Thoracic aorta (tissue), 2 donors: ENCODE measurements around the gene FHIT. TPM values are rescaled to one million over a fixed set of nuclear protein-coding genes. Genes with fewer than 3 reads are reported as not detected.

Experiments
- ATAC-seq: fragments of 150-250 bp; one replicate; pipeline ENCODE4 v1.8.0; 2017; ENCODE audit warnings: low read depth; ENCODE audit not compliant: insufficient number of reproducible peaks, low FRiP score
- DNase-seq: peaks from one replicate; pipeline ENCODE4 v3.0.0-alpha.2; 2020; ENCODE audit warnings: low spot score
- H3K27ac ChIP-seq, 2 donors: fragments of 200-600 bp; sonication (generic); 1 replicate in 1 of 2; 2 replicates in 1 of 2; pipeline ENCODE4 v1.5.1; 2016; ENCODE audit warnings: mild to moderate bottlenecking in 2 of 2, moderate library complexity in 2 of 2
- H3K27me3 ChIP-seq: fragments of 200-600 bp; sonication (generic); replicated peaks from 2 replicates; pipeline ENCODE4 v1.6.0; 2016; ENCODE audit warnings: mild to moderate bottlenecking; ENCODE audit not compliant: insufficient read depth
- H3K36me3 ChIP-seq: fragments of 200-600 bp; sonication (generic); one replicate; pipeline ENCODE4 v1.5.1; 2016
- H3K4me1 ChIP-seq, 2 donors: fragments of 200-600 bp; sonication (generic); 1 replicate in 1 of 2; 2 replicates in 1 of 2; pipeline versions ENCODE4 v1.5.1 to v1.6.0; 2016; ENCODE audit warnings: low read depth in 2 of 2, mild to moderate bottlenecking in 1 of 2; ENCODE audit not compliant: control insufficient read depth in 1 of 2
- H3K4me3 ChIP-seq: fragments of 200-600 bp; sonication (generic); 2 replicates; pipeline ENCODE4 v1.5.1; 2016; ENCODE audit warnings: mild to moderate bottlenecking
- H3K9me3 ChIP-seq: fragments of 200-600 bp; sonication (generic); 2 replicates; pipeline ENCODE4 v1.5.1; 2016
- total RNA-seq, 2 donors: library from RNA; depleted of rRNA; stranded (reverse); fragments of >200 nt; gene quantifications; one replicate each; pipeline versions ENCODE4 v1.1.0 to v1.2.3, GENCODE V29; 2016
- TF ChIP-seq, protein P1 (sequence below): fragments of 200-600 bp; sonication (generic); IDR thresholded peaks from one replicate; pipeline ENCODE4 v1.5.1; 2019; ENCODE audit warnings: antibody characterized with exemption

The FHIT gene
- total RNA-seq, 2 donors from 2014 or later, result 2.0 to 2.3 TPM

DNA sequence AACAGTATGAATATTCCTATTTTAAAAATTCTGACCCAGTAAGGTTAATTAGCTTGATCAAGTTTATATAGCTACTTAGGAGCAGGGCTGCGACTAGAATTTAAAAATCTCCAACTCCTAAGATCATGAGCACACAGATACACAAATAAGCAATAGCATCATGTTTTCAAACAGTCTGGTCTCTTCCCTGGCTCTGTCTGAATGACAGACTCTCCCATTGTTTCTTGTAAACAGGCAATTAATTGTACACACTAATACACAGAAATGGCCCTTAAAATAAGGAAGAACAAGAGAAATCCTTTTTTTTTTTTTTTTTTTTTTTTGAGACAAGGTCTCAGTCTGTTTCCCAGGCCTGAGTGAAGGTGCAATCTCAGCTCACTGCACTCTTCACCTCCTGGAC, 1137.1 kb downstream of the FHIT start:
- ATAC-seq (no peak), DNase-seq (no peak)
- H3K4me3 ChIP-seq, result no peak overlapping the region
- H3K9me3 ChIP-seq, result no peaks in the 10 kb centered on the region
- no peaks in the 10 kb centered on the region for H3K27me3 ChIP-seq
- no peaks in the 10 kb centered on the region for H3K4me1 ChIP-seq
- H3K27ac ChIP-seq, result no peak overlapping the region
- TF ChIP-seq, protein P1, sequence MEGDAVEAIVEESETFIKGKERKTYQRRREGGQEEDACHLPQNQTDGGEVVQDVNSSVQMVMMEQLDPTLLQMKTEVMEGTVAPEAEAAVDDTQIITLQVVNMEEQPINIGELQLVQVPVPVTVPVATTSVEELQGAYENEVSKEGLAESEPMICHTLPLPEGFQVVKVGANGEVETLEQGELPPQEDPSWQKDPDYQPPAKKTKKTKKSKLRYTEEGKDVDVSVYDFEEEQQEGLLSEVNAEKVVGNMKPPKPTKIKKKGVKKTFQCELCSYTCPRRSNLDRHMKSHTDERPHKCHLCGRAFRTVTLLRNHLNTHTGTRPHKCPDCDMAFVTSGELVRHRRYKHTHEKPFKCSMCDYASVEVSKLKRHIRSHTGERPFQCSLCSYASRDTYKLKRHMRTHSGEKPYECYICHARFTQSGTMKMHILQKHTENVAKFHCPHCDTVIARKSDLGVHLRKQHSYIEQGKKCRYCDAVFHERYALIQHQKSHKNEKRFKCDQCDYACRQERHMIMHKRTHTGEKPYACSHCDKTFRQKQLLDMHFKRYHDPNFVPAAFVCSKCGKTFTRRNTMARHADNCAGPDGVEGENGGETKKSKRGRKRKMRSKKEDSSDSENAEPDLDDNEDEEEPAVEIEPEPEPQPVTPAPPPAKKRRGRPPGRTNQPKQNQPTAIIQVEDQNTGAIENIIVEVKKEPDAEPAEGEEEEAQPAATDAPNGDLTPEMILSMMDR, result no peak
- no peaks in the 10 kb centered on the region for H3K36me3 ChIP-seq

DNA sequence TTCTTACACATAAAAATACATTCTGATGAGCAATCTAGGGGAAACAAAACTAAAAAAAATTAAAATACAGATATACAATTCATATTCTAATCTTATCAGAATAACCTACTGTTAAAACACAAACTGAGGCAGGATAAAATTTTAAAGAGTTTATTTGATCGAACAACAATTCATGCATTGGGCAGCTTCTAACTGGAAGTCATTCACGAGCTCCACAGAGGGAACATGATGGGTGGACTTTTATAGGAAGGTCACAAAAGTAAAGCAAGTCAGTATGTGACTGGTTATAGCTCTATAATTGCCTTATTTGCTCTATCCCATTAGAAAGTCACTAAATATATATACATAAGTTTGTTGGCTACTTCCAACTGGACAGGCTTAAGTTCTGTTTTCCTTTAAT, 1144.0 kb downstream of the FHIT start:
- no peaks in the 10 kb centered on the region for H3K4me1 ChIP-seq
- DNase-seq (no peak), ATAC-seq (no peak)
- TF ChIP-seq, protein P1, result no peak
- H3K27me3 ChIP-seq, result no peaks in the 10 kb centered on the region
- H3K36me3 ChIP-seq, result no peaks in the 10 kb centered on the region
- H3K27ac ChIP-seq, result no peak overlapping the region
- H3K9me3 ChIP-seq, result no peaks in the 10 kb centered on the region
- no peak overlapping the region for H3K4me3 ChIP-seq

DNA sequence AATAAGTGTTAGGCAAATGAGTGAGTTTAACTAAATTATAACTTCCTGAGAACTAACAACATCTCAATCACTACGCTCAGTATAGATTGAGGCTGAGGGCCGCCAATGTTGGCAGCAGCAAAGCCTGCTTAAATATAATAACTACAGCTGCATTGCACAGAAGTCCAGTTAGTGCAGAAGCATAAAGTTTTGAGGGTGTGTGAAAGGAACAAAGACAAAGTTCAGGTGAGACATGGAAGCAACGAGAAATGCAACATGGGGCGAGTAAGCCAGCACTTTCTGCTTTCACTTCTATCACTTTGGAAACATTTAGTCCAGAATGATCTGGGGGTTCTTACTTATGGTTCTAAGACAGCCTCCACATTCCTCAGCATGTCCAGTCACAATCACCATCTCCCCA, 1149.1 kb downstream of the FHIT start:
- TF ChIP-seq, protein P1, result no peak
- no peaks in the 10 kb centered on the region for H3K4me1 ChIP-seq
- no peak overlapping the region for H3K27ac ChIP-seq
- no peaks in the 10 kb centered on the region for H3K9me3 ChIP-seq
- ATAC-seq (no peak), DNase-seq (no peak)
- no peaks in the 10 kb centered on the region for H3K36me3 ChIP-seq
- no peak overlapping the region for H3K4me3 ChIP-seq
- no peaks in the 10 kb centered on the region for H3K27me3 ChIP-seq

DNA sequence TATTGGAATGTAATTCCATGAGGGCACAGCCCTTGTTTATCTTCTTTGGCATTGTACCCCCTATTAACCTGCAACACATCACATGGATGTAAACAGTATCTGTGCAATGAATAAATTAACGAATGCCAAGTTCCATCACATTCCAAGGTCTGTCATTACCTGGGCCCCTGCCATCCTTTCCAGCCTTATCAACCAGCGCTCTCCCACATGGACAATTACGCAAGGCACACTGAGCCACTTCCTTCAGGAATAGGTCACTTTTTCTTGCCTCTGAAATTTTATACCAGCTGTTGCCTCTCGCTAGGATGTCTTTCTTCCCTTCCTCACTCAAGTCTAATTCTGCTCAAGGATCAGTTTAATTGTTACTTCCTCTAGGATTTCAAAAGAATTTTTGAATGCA, 1149.6 kb downstream of the FHIT start:
- no peak for ATAC-seq
- no peaks in the 10 kb centered on the region for H3K9me3 ChIP-seq
- TF ChIP-seq, protein P1, result no peak

DNA sequence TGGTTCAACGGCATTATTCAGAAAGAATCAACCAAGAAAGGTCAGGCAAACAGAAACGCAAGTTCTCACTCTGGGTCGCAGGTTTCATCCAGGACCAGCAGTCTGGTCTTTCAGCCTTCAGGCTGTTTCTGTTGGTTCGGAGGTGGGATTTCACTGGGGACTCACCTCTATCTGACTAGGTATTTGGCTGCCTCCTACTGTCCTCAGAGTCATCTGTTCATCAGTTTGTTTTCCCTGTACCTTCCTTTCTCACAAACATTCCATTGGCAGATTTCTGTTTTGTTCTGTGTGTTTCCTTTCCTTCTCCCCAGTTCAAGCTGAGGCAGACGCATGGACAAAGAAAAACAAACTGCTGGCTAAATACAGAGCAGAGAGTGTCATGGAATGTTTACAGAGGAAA, 1154.8 kb downstream of the FHIT start:
- ATAC-seq, result no peak
- no peak for DNase-seq

More for the DNA sequence above, 1149.6 kb downstream of the FHIT start:
- no peak for DNase-seq
- no peak overlapping the region for H3K4me3 ChIP-seq
- H3K27me3 ChIP-seq, result no peaks in the 10 kb centered on the region
- H3K4me1 ChIP-seq, result no peaks in the 10 kb centered on the region
- no peak overlapping the region for H3K27ac ChIP-seq
- H3K36me3 ChIP-seq, result no peaks in the 10 kb centered on the region

More for the DNA sequence above, 1154.8 kb downstream of the FHIT start:
- Histone ChIP-seq H3K27ac (no peak overlapping the region), H3K27me3 (no peaks in the 10 kb centered on the region), H3K9me3 (no peaks in the 10 kb centered on the region), H3K4me1 (no peaks in the 10 kb centered on the region), H3K36me3 (no peaks in the 10 kb centered on the region), H3K4me3 (no peak overlapping the region)
- TF ChIP-seq, protein P1, result no peak
